K562 (cell line): Measurements from ENCODE around the gene CBFA2T2. TPM values are rescaled to one million over a fixed set of nuclear protein-coding genes. Genes with fewer than 3 reads are reported as not detected.

Experiments
- ATAC-seq: fragments of 200-7000 bp; cut with Tn5 transposase; 3 replicates; pipeline ENCODE4 v1.9.1; 2020; ENCODE audit warnings: moderate library complexity
- BruUV-seq: library from RNA; stranded (reverse); fragments of 400-500 nt; replicated peaks from 2 replicates; lab custom pipeline; 2021; lab: Mats Ljungman, UMichigan
- CTCF ChIA-PET: fragments of 300-600 bp; formaldehyde crosslinking; extraction: SDS; loops from one replicate; lab custom pipeline; 2021; ENCODE audit warnings: low intra/inter-chr PET ratio; lab: Yijun Ruan, JAX
- POLR2A ChIA-PET: fragments of 300-600, 350-650 bp; sonication (Branson Sonifier 250); formaldehyde crosslinking; extraction: SDS; loops from one replicate; lab custom pipeline; 2021; ENCODE audit warnings: antibody characterized with exemption, inconsistent platforms; lab: Yijun Ruan, JAX
- DNase-seq, 4 experiments: peaks; one replicate each; pipeline versions ENCODE4 v3.0.0 to v3.0.0-alpha.2; 2011 to 2018; ENCODE audit warnings: low spot score in 3 of 4, mixed read lengths in 3 of 4; ENCODE audit errors: extremely low read depth in 1 of 4
- FAIRE-seq: peaks from 2 replicates; lab custom pipeline; 2011; peaks lifted over from hg19 to GRCh38; lab: Jason Lieb, UNC
- H2AFZ ChIP-seq: 2 replicates; pipeline ENCODE4 v1.6.0; 2011; ENCODE audit warnings: low read depth, low read length, control low read depth, inconsistent platforms
- H3K27ac ChIP-seq: fragments of 200-600 bp; 3 replicates; pipeline ENCODE4 v1.8.0; 2011; ENCODE audit warnings: low read depth, mild to moderate bottlenecking, control low read depth, inconsistent platforms, low read length, moderate library complexity, mixed read lengths; ENCODE audit errors: extremely low read depth
- H3K27me3 ChIP-seq, 2 experiments: fragments of 300-600 bp in 1 of 2; 2 replicates in 1 of 2; 3 replicates in 1 of 2; pipeline versions ENCODE4 v1.6.0 to v1.8.0; 2011; ENCODE audit warnings: inconsistent platforms in 2 of 2, low read length in 2 of 2, mild to moderate bottlenecking in 1 of 2, mixed read lengths in 1 of 2, moderate library complexity in 1 of 2; ENCODE audit not compliant: control insufficient read depth in 2 of 2, insufficient read depth in 2 of 2
- H3K36me3 ChIP-seq: fragments of 300-600 bp; 3 replicates; pipeline ENCODE4 v1.8.0; 2011; ENCODE audit warnings: mild to moderate bottlenecking, low read length, inconsistent platforms; ENCODE audit not compliant: control insufficient read depth, insufficient read depth
- H3K4me1 ChIP-seq, 2 experiments: fragments of 200-600 bp in 1 of 2; replicated peaks in 1 of 2; 2 replicates in 1 of 2; 3 replicates in 1 of 2; pipeline versions ENCODE4 v1.5.1 to v1.8.0; 2011; ENCODE audit warnings: inconsistent platforms in 2 of 2, low read length in 2 of 2, mild to moderate bottlenecking in 1 of 2, mixed read lengths in 1 of 2, moderate library complexity in 1 of 2; ENCODE audit not compliant: control insufficient read depth in 2 of 2, insufficient read depth in 2 of 2
- H3K4me2 ChIP-seq: 2 replicates; pipeline ENCODE4 v1.6.1; 2011; ENCODE audit warnings: low read length, control low read depth, inconsistent platforms, mixed read lengths; ENCODE audit not compliant: insufficient read depth
- H3K4me3 ChIP-seq: fragments of 200-600 bp; sonication (generic), shearing (Covaris generic); 2 replicates; pipeline ENCODE4 v1.5.1; 2016; ENCODE audit warnings: control low read depth, inconsistent platforms
- H3K79me2 ChIP-seq: fragments of 200-600 bp; 3 replicates; pipeline ENCODE4 v1.8.0; 2011; ENCODE audit warnings: low read length, inconsistent platforms; ENCODE audit not compliant: control insufficient read depth, insufficient read depth
- H3K9ac ChIP-seq, 2 experiments: 2 replicates each; pipeline versions ENCODE4 v1.6.0 to v1.6.1; 2011; ENCODE audit warnings: low read depth in 2 of 2, low read length in 2 of 2, control low read depth in 1 of 2, inconsistent platforms in 1 of 2, mild to moderate bottlenecking in 1 of 2, mixed read lengths in 1 of 2; ENCODE audit not compliant: insufficient read depth in 1 of 2
- H3K9me1 ChIP-seq: one replicate; pipeline ENCODE4 v1.6.0; 2011; ENCODE audit warnings: inconsistent platforms, mild to moderate bottlenecking, low read length, moderate library complexity; ENCODE audit not compliant: control insufficient read depth, insufficient read depth
- H3K9me3 ChIP-seq: replicated peaks from 2 replicates; pipeline ENCODE4 v1.5.1; 2011; ENCODE audit warnings: low read depth, low read length, inconsistent platforms; ENCODE audit not compliant: control insufficient read depth, insufficient read depth
- H4K20me1 ChIP-seq: replicated peaks from 2 replicates; pipeline ENCODE4 v1.6.1; 2011; ENCODE audit warnings: low read length, inconsistent platforms, mixed read lengths; ENCODE audit not compliant: control insufficient read depth, insufficient read depth
- ARHGAP35 ChIP-seq: fragments of 450-650 bp; IDR thresholded peaks from 2 replicates; pipeline ENCODE4 v1.6.1; 2018; ENCODE audit not compliant: partially characterized antibody
- BCOR ChIP-seq: fragments of 450-650 bp; IDR thresholded peaks from 2 replicates; pipeline ENCODE4 v1.6.1; 2016
- BMI1 ChIP-seq: fragments of 150-350 bp; IDR thresholded peaks from 2 replicates; pipeline ENCODE4 v1.6.1; 2014; ENCODE audit warnings: low read length
- RBM22 ChIP-seq: fragments of 200-400 bp; formaldehyde crosslinking; IDR thresholded peaks from 2 replicates; pipeline ENCODE4 v1.6.1; 2018; ENCODE audit warnings: low read length, low read depth; ENCODE audit not compliant: poor library complexity, severe bottlenecking
- RBM25 ChIP-seq: fragments of 200-400 bp; formaldehyde crosslinking; IDR thresholded peaks from 2 replicates; pipeline ENCODE4 v1.6.1; 2018; ENCODE audit warnings: low read length, low read depth, moderate library complexity; ENCODE audit not compliant: severe bottlenecking
- ZBTB49 ChIP-seq: sonication (generic); formaldehyde crosslinking; IDR thresholded peaks from 2 replicates; pipeline ENCODE4 v1.8.0; 2022; ENCODE audit warnings: missing genetic modification reagents, mild to moderate bottlenecking, borderline replicate concordance
- ZFP36 ChIP-seq: fragments of 150-350 bp; IDR thresholded peaks from 2 replicates; pipeline ENCODE4 v1.6.1; 2018; ENCODE audit warnings: low read length, low read depth; ENCODE audit not compliant: partially characterized antibody
- WGBS: fragments of 100-300 bp; shearing (Covaris generic); methylation state at CpG from one replicate; pipeline ENCODE4 v1.1.6; 2016; ENCODE audit warnings: low coverage, mixed read lengths; ENCODE audit not compliant: insufficient coverage; ENCODE audit errors: missing lambda C conversion rate; 5-methylcytosine and 5-hydroxymethylcytosine counted together
- in situ Hi-C: fragments of 300-500 bp; cut with MboI; formaldehyde crosslinking; loops from 4 replicates; pipeline ENCODE4 v1.15.0; 2018; ENCODE audit warnings: inconsistent platforms, mixed read lengths
- intact Hi-C: fragments of 100-400 bp; cut with micrococcal nuclease; formaldehyde crosslinking; loops from 2 replicates; pipeline ENCODE4 v1.14.2; 2022
- polyA plus RNA-seq, 8 experiments: library from polyadenylated mRNA; depleted of rRNA in 4 of 8; stranded (reverse) in 5 of 8; unstranded in 3 of 8; fragments of >200 nt; fragmentation: Nextera tagmentation in 2 of 8; fragmentation: Illumina TruSeq in 1 of 8; extraction: Ambion mirVana in 2 of 8; extraction: Trizol in 1 of 8; gene quantifications; 2 replicates each; pipeline versions ENCODE4 v1.2.1 to v1.2.3, GENCODE V29; 2011 to 2014; ENCODE audit warnings: inconsistent platforms in 1 of 8, missing spikeins in 1 of 8
- total RNA-seq, 7 experiments: library from RNA; depleted of rRNA in 6 of 7; stranded (reverse); fragments of >200 nt in 6 of 7; fragmentation: Illumina TruSeq in 2 of 7; extraction: Trizol in 2 of 7; gene quantifications; 2 replicates each; pipeline versions ENCODE4 v1.2.1 to v1.2.3, GENCODE V29; 2011 to 2021; ENCODE audit warnings: low replicate concordance in 1 of 7

Gene CBFA2T2
- total and polyA plus RNA-seq, 9 of the 15 experiments (the other 6 are each of a cell fraction or from before 2014, with no cell fraction given) = 0.27 to 9.6 (median 5.8) TPM

GRCh38 chr20:33626190-33626589, 136.3 kb downstream of the CBFA2T2 start (continued):
- TF ChIP-seq ZBTB49 (no peak), RBM22 (no peak), ARHGAP35 (no peak), BCOR (peak; percentile 47; the same call in 1 of the 2 replicates)

DNA sequence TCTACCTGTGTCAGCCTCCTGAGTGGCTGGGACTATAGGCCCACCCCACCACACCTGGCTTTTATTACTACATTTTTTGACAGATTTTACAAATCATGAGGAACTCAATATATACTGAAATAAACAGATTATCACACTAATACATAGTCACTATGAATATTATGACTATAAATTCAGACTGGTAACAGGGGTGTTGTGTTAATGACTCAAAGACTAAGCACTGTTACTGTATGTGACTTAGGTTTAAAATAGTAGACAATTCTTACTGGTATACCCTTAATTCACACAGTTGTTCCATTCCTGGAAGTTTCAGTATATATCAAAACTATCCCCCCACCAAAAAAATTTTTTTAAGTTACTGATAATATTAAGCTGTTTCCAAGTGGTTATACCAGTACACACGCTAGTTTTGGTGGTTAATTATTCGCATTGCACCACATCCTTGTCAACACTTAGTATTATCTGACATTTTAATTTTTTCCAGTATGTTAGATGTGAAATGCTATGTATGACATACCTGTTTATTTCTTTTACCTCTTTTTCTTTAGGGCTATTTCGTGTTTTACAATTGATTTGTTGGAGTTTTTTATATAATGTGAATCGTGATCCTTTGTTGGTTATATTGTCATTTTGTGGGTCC, 137.8 kb downstream of the CBFA2T2 start:
- CTCF ChIA-PET = no interaction called here
- FAIRE-seq (no peak), DNase-seq (no peak), ATAC-seq (no peak)
- Histone ChIP-seq H3K9me1 (no peaks in the 10 kb centered on the region), H3K36me3 (peaks cover 44% of the 10 kb centered on the region; the same call in 2 of the 3 replicates), H3K9ac (no peak overlapping the region), H3K27me3 (no peaks in the 10 kb centered on the region), H4K20me1 (no peaks in the 10 kb centered on the region), H3K27ac (no peak overlapping the region), H3K4me1 (peaks cover 5 to 10% of the 10 kb centered on the region in 2 experiments; a peak in 3 of 5 replicates), H2AFZ (no peak overlapping the region), H3K4me3 (no peak overlapping the region), H3K4me2 (no peak overlapping the region), H3K9me3 (no peaks in the 10 kb centered on the region), H3K79me2 (no peaks in the 10 kb centered on the region)
- POLR2A ChIA-PET = interaction anchor here (0.6 kb wide), 1 partner anchor 96 kb away, joined by 3 read pairs; no protein-coding TSS in a partner anchor
- in situ Hi-C loops = no loop called here
- WGBS = 74% methylated on average over 4 of the region's 4 CpGs
- intact Hi-C loops = no loop called here
- BruUV-seq = no TSS peak
- TF ChIP-seq RBM25 (peak; percentile 84), BMI1 (no peak), ZFP36 (peak; percentile 60)
